Measurements from ENCODE around the gene SMAD9.
"Not testable (repeated sequence)": the region's sequence is repeated elsewhere in the genome, so short reads cannot be mapped to it uniquely, and the experiment has no call there.

Gene SMAD9

DNA sequence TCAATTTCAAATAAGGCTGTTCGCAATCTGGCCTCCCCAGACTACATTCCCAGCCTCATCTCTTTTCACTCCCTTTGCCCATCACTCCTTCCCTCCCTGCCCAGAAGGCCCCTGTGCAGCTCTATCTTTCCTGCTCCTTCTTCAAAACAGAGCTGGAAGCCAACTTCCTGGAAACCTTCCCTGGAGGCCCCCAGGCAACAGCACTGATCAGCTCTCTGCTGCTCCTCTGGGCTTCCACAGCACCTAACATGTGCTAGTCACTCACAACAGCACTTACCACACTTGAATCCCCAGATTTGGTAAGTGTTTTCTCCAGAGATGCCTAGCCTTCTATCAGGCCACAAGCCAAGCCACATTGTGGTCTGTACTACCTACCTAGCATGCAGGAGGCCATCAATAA, 9.5 kb downstream of the SMAD9 start:
- no peak for DNase-seq

DNA sequence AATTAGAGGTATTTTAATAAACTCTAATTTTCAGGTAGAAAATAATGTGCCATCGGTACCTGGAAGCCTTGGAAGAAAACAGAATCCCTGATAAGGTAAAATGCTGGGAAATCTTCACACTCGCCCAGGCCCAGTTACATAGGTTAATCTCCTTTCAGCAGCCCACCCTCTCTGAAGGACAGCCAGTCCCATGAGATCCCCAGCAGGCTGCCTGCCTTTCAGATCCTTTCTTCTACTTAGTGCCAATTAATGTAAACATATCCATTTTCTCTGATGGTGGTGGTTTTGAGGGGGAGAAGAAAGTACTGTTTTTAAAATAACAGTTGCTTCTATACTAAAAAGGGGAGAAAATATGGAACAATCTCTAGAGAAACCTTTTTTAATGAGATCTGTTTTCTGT, 12.2 kb downstream of the SMAD9 start:
- DNase-seq: no peak

DNA sequence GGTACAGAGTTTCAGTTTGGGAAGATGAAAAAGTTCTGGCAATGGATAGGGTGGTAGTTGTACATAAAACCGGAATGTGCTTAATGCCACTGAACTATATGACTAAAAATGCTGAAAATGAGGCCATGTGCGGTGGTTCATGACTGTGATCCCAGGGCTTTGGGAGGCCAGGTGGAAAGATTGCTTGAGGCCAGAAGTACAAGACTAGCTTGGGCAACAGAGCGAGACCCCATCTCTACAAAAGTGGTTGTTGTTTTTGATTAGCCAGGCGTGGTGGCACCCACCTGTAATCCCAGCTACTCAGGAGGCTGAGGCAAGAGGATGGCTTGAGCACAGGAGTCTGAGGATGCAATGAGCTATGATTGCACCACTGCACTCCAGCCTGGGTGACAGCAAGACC, 12.8 kb downstream of the SMAD9 start:
- no peak for DNase-seq

- no peak for DNase-seq
Observed at GRCh38 chr13:36905944-36906343, 14.1 kb downstream of the SMAD9 start.

GRCh38 chr13:36903925-36904595, 16.0 kb downstream of the SMAD9 start:
- peak; percentile 97 for DNase-seq

DNA sequence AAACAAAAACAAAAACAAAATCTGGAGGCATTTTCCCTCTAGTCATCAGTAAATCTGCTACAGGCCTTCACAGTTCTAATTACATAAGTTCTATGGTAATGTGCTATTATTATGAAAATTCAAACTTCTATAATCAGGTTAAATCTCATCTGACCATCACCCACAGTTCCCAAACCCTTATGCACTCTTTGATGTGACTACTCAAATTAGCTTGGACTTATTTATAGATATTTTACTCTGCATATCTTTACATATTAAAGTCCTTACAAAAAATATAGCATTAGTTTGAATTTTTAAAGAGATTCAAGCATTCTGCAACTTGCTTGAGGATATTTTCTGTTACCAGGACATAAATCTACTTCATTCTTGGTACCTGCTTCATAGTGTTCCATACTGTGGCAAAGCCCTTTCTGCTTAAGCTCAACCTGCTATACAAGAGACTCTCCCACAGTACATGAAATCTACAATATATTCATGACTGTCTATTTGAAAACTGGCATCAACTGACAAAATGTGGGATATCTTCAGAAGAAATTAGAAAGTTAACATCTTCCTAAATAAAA, 22.9 kb downstream of the SMAD9 start:
- no peak for DNase-seq

DNA sequence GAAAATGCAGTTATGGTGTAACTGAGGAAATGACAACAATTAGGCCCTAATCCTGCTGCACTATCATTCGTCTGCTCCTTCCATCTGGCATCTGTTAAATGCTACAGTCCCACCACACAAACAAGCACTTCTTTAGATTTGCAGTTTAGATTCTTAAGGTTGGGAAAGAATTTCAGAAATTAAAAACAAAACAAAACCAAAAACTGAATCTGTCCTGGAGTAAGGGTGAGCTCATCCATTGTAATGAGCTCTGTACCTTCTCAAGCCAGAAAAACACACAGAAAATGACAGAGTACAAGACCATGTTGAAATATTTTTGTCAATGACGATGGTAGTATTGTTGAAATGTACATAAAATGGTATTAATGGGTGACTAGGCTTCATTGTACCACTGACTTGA, 28.3 kb downstream of the SMAD9 start:
- no peak for DNase-seq

DNA sequence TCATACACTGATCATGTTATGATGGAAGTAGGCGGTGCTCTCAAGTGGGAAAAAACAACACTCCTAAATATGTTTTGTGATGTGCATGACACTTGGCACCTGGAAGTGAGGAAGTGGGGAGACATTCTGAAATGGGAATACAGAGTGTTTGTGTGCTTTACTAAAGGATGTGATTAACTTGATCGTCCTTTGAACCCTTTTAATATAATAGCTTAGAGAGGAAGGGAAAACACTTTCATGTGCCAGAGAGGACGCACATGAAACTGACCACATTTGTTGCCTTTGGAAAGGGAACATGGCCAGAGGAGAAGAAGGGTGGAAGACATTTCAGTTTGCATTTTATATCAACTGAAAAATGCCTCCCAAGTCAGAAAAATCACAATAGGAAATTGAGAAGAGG, 31.4 kb downstream of the SMAD9 start:
- no peak for DNase-seq

DNA sequence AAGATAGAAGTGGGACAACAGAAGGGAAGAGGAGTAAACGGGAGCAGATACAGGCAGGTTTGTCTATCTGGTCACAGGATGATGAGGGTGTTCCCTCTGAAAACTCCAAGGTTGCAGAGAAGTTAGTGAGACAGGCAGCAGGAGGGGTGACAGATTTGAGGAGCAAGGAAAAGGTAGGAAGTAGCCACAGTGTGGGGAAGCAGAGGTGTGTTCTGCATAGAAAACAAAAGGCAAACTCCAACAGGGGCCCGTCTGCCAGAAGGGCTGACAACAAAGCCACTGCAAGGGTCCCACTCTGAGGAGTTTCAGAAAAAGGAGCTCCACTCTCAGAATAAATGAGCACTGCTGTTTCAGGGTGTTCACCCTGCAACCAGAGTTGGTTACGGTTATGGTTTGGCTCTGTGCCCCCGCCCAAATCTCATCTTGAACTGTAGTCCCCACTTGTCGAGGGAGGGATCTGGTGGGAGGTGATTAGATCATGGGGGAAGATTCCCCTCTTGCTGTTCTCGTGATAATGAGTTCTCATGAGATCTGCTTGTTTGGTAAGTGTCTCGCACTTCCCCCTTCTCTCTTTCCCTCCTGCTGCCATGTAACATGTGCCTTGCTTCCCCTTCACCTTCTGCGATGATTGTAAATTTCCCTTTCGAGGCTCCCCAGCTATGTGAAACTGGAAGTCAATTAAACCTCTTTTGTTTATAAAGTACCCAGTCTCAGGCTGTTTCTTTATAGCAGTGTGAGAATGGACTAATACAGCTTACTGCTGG, 32.1 kb downstream of the SMAD9 start:
- peak; percentile 38 for DNase-seq

GRCh38 chr13:36885901-36886300, 34.1 kb downstream of the SMAD9 start:
- peak; percentile 34 for DNase-seq

DNA sequence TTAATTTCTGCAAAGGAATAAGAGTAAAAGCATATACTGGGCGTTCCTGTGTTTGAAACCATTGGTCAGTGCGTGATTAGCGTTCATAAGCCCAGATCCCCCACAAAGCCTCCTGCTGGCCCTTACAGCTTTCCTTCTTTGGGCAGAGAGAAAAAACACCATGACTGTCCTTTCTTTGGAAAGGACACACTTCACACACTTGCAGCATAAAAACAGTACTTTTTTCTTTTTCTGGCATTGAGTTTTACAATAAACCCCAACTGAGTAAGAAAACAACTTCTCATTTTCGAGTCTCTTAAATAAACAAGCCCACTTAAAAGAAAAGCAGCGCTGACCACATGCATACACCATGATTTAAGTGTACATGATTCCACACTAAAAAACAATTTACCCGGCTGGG, 35.8 kb downstream of the SMAD9 start:
- no peak for DNase-seq

- DNase-seq: no peak
Observed at GRCh38 chr13:36883824-36884223, 36.2 kb downstream of the SMAD9 start.

DNA sequence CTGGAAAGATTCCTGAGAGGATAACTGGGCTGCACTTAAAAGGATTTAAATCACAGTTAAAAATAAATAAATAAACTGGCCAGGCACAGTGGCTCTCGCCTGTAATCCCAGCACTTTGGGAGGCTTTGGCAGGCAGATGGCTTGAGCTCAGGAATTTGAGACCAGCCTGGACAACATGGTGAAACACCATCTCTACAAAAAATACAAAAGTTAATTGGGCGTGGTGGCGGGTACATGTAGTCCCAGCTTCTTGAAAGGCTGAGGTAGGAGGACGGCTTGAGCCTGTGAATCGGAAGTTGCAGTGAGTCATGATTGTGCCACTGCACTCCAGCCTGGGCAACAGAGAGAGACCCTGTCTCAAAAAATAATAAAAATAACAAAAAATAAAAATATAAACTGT, 36.6 kb downstream of the SMAD9 start:
- DNase-seq: not testable (repeated sequence)

DNA sequence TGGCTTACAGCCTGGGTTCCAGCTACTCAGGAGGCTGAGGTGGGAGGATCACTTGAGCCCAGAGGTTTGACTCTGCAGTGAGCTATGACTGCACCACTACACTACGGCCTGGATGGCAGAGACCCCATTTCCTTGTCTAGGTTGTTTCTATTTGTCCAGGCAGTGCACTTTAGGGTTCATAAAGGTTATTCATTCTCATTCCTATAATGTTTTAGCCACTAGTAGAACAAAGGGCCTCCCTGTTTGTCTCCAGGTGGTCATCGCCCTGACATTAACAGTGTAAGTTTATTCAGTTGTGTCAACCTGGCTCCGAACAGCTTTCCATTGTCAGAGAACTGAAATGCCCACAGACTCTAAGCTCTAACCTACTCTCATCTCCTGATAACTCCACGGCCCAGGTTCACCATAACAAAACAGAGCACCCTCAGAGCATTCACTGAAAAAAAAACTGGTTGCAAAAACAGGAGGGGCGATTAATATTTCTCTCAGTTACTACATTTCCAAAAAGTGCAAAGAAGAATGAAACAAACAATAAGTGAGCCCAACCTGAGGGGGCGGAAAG, 37.1 kb downstream of the SMAD9 start:
- DNase-seq: no peak

GRCh38 chr13:36880961-36881360, 39.1 kb downstream of the SMAD9 start:
- no peak for DNase-seq

GRCh38 chr13:36879218-36879938, 40.7 kb downstream of the SMAD9 start:
- DNase-seq: peak; percentile 39

GRCh38 chr13:36875961-36876360, 44.1 kb downstream of the SMAD9 start:
- DNase-seq: no peak

GRCh38 chr13:36875431-36875830, 44.6 kb downstream of the SMAD9 start:
- DNase-seq: peak; percentile 24

GRCh38 chr13:36872621-36873020, 47.4 kb downstream of the SMAD9 start:
- no peak for DNase-seq

DNA sequence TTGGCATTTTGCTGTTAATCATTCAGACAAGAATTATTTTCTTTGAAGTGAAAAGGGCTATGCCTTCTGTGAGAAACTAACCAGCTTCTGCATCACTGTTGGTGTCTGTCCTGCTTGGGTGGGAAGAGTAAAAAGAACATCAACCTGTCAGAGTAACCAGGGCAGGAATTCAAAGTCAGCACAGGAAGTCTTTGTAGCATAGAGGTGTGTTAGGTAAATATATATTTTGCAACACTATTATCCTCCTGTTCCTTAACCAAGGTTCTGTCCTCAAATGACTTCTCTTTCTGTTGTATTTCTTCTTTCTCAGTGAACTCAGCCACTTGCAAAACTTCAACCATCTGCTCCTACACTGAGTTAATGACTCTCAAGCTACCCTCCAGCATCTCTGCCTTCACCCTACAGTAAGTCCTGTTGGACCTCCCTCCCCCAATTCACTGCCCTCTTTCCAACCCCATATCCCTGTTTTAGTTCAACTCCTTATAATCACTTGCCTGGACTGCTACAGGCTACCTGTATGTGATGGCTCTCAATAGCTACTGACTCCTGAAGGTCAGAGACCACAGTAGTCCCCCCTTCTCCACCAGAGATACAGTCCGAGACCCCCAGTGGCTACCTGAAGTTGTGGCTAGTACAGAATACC, 49.9 kb downstream of the SMAD9 start:
- DNase-seq: no peak

- DNase-seq: no peak
Observed at GRCh38 chr13:36866232-36866631, 53.8 kb downstream of the SMAD9 start.

GRCh38 chr13:36865265-36865664, 54.8 kb downstream of the SMAD9 start:
- no peak for DNase-seq

GRCh38 chr13:36862722-36863121, 57.3 kb downstream of the SMAD9 start:
- no peak for DNase-seq

Measured in NCI-H345 (cell line).